H1 (cell line): ENCODE data around the gene FAM53B. TPM values are rescaled to one million over a fixed set of nuclear protein-coding genes. Genes with fewer than 3 reads are reported as not detected.

Source experiments
- CTCF ChIA-PET: fragments of 300-600 bp; sonication (Branson Sonifier 250); formaldehyde crosslinking; loops from one replicate; lab custom pipeline; 2021; ENCODE audit not compliant: partially characterized antibody; lab: Charles Lee
- POLR2A ChIA-PET: fragments of 300-600 bp; sonication (Branson Sonifier 250); formaldehyde crosslinking; loops from one replicate; lab custom pipeline; 2021; ENCODE audit warnings: inconsistent platforms; ENCODE audit not compliant: partially characterized antibody; lab: Charles Lee
- DNase-seq, 2 experiments: peaks; one replicate each; pipeline versions ENCODE4 v3.0.0 to v3.0.0-alpha.2; 2010 to 2022; ENCODE audit warnings: low spot score in 2 of 2, low read depth in 1 of 2, mixed read lengths in 1 of 2
- FAIRE-seq: peaks from 2 replicates; lab custom pipeline; 2011; peaks lifted over from hg19 to GRCh38; lab: Jason Lieb, UNC
- H2AFZ ChIP-seq: 2 replicates; pipeline ENCODE4 v1.8.1; 2012; ENCODE audit warnings: low read length, inconsistent platforms
- H2AK5ac ChIP-seq: 2 replicates; pipeline ENCODE4 v1.6.1; 2013; ENCODE audit warnings: low read depth, low read length
- H2BK120ac ChIP-seq: replicated peaks from 2 replicates; pipeline ENCODE3; 2013; ENCODE audit warnings: low read depth, low read length, inconsistent platforms
- H2BK12ac ChIP-seq: 2 replicates; pipeline ENCODE4 v1.6.1; 2013; ENCODE audit warnings: low read depth, low read length
- H2BK15ac ChIP-seq: 2 replicates; pipeline ENCODE4 v1.6.1; 2013; ENCODE audit warnings: low read length
- H2BK20ac ChIP-seq: 2 replicates; pipeline ENCODE4 v1.6.1; 2013; ENCODE audit warnings: low read length
- H2BK5ac ChIP-seq: 2 replicates; pipeline ENCODE4 v1.6.1; 2013; ENCODE audit warnings: low read depth, low read length
- H3K14ac ChIP-seq: 2 replicates; pipeline ENCODE4 v1.6.1; 2013; ENCODE audit warnings: inconsistent platforms; ENCODE audit not compliant: insufficient read length
- H3K18ac ChIP-seq: 2 replicates; pipeline ENCODE4 v1.6.1; 2013; ENCODE audit warnings: low read length; ENCODE audit errors: extremely low read depth
- H3K23ac ChIP-seq: 2 replicates; pipeline ENCODE4 v1.6.1; 2013; ENCODE audit warnings: inconsistent platforms; ENCODE audit not compliant: insufficient read length
- H3K23me2 ChIP-seq: 2 replicates; pipeline ENCODE4 v1.6.1; 2013; ENCODE audit warnings: low read depth, low read length
- H3K27ac ChIP-seq: 2 replicates; pipeline ENCODE4 v1.6.1; 2011; ENCODE audit warnings: low read depth, low read length, inconsistent platforms
- H3K27me3 ChIP-seq, 4 experiments: replicated peaks in 1 of 4; 1 replicate in 1 of 4; 2 replicates in 3 of 4; pipeline versions ENCODE4 v1.6.1 to v1.8.1; 2011 to 2013; ENCODE audit warnings: low read length in 3 of 4, mild to moderate bottlenecking in 3 of 4, inconsistent platforms in 2 of 4, mixed read lengths in 2 of 4, moderate library complexity in 1 of 4; ENCODE audit not compliant: control insufficient read depth in 3 of 4, insufficient read depth in 3 of 4; ENCODE audit errors: extremely low read depth in 1 of 4
- H3K36me3 ChIP-seq, 4 experiments: 2 replicates each; pipeline versions ENCODE4 v1.6.1 to v1.8.1; 2011 to 2013; ENCODE audit warnings: mild to moderate bottlenecking in 4 of 4, low read length in 3 of 4, moderate library complexity in 2 of 4, control low read depth in 1 of 4, inconsistent platforms in 1 of 4; ENCODE audit not compliant: insufficient read depth in 4 of 4, control insufficient read depth in 2 of 4
- H3K4ac ChIP-seq: replicated peaks from 2 replicates; pipeline ENCODE3; 2013; ENCODE audit warnings: low read length, low read depth, mixed read lengths, inconsistent platforms; ENCODE audit not compliant: insufficient read length
- H3K4me1 ChIP-seq, 4 experiments: replicated peaks in 1 of 4; 1 replicate in 1 of 4; 2 replicates in 3 of 4; pipeline versions ENCODE4 v1.6.1 to v1.8.1; 2011 to 2013; ENCODE audit warnings: low read length in 3 of 4, inconsistent platforms in 2 of 4, mixed read lengths in 1 of 4; ENCODE audit not compliant: insufficient read depth in 4 of 4, control insufficient read depth in 3 of 4
- H3K4me2 ChIP-seq, 2 experiments: 2 replicates each; pipeline versions ENCODE4 v1.6.1 to v1.8.1; 2011 to 2013; ENCODE audit warnings: low read depth in 2 of 2, low read length in 2 of 2, control low read depth in 1 of 2, inconsistent platforms in 1 of 2, mild to moderate bottlenecking in 1 of 2; ENCODE audit not compliant: insufficient read depth in 1 of 2
- H3K4me3 ChIP-seq, 4 experiments: fragments of 200-600, 300-600 bp in 1 of 4; sonication (generic), shearing (Covaris generic), sonication (Bioruptor Twin) in 1 of 4; 2 replicates each; pipeline versions ENCODE4 v1.5.1 to v1.8.1; 2011 to 2016; ENCODE audit warnings: low read length in 4 of 4, low read depth in 3 of 4, control low read depth in 2 of 4, inconsistent platforms in 2 of 4, mild to moderate bottlenecking in 2 of 4, mixed read lengths in 1 of 4, moderate library complexity in 1 of 4; ENCODE audit not compliant: insufficient read depth in 2 of 4; ENCODE audit errors: extremely low read depth in 1 of 4
- H3K56ac ChIP-seq: replicated peaks from 2 replicates; pipeline ENCODE3; 2013; ENCODE audit warnings: low read depth, mild to moderate bottlenecking, mixed read lengths, low read length, inconsistent platforms; ENCODE audit not compliant: insufficient read length
- H3K79me1 ChIP-seq: 2 replicates; pipeline ENCODE4 v1.6.1; 2013; ENCODE audit warnings: low read depth, low read length, control low read depth
- H3K79me2 ChIP-seq, 2 experiments: 2 replicates each; pipeline versions ENCODE4 v1.6.1 to v1.8.1; 2012 to 2013; ENCODE audit warnings: low read length in 2 of 2, mild to moderate bottlenecking in 2 of 2, inconsistent platforms in 1 of 2; ENCODE audit not compliant: insufficient read depth in 2 of 2, control insufficient read depth in 1 of 2
- H3K9ac ChIP-seq, 4 experiments: replicated peaks in 1 of 4; 1 replicate in 1 of 4; 2 replicates in 3 of 4; pipeline versions ENCODE4 v1.6.1 to v1.8.1; 2011 to 2013; ENCODE audit warnings: low read depth in 3 of 4, low read length in 3 of 4, control low read depth in 2 of 4, mild to moderate bottlenecking in 2 of 4, moderate library complexity in 2 of 4, inconsistent platforms in 1 of 4; ENCODE audit errors: extremely low read depth in 1 of 4
- H3K9me3 ChIP-seq, 2 experiments: 2 replicates each; pipeline versions ENCODE4 v1.6.1 to v1.8.1; 2012 to 2013; ENCODE audit warnings: mild to moderate bottlenecking in 2 of 2, moderate library complexity in 2 of 2, control low read depth in 1 of 2, inconsistent platforms in 1 of 2, low read depth in 1 of 2, low read length in 1 of 2, mixed read lengths in 1 of 2; ENCODE audit not compliant: insufficient read depth in 2 of 2
- H4K20me1 ChIP-seq, 2 experiments: replicated peaks in 1 of 2; 2 replicates each; pipeline versions ENCODE3 to v1.8.1; 2011 to 2013; ENCODE audit warnings: inconsistent platforms in 2 of 2, low read length in 2 of 2, mild to moderate bottlenecking in 1 of 2; ENCODE audit not compliant: insufficient read depth in 2 of 2, control insufficient read depth in 1 of 2
- H4K5ac ChIP-seq: 2 replicates; pipeline ENCODE4 v1.6.1; 2013; ENCODE audit warnings: low read length, low read depth, mixed read lengths, inconsistent platforms; ENCODE audit not compliant: insufficient read length
- H4K8ac ChIP-seq: 2 replicates; pipeline ENCODE4 v1.8.0; 2013; ENCODE audit warnings: mild to moderate bottlenecking, moderate library complexity, low read length, inconsistent platforms; ENCODE audit not compliant: insufficient read depth; ENCODE audit errors: extremely low read depth
- H4K91ac ChIP-seq: replicated peaks from 2 replicates; pipeline ENCODE3; 2013; ENCODE audit warnings: low read length, mixed read lengths, inconsistent platforms; ENCODE audit not compliant: insufficient read length
- ATF3 ChIP-seq: IDR thresholded peaks from 2 replicates; pipeline ENCODE4 v1.6.1; 2011; ENCODE audit warnings: low read depth, mild to moderate bottlenecking, low read length; ENCODE audit not compliant: insufficient read depth
- BRCA1 ChIP-seq: IDR thresholded peaks from 2 replicates; pipeline ENCODE4 v1.6.1; 2012; ENCODE audit warnings: low read depth, low read length, improper control_type of control experiment
- CHD2 ChIP-seq: IDR thresholded peaks from 2 replicates; pipeline ENCODE4 v1.6.1; 2012; ENCODE audit warnings: low read length, improper control_type of control experiment
- JUN ChIP-seq: IDR thresholded peaks from 2 replicates; pipeline ENCODE4 v1.6.1; 2011; ENCODE audit warnings: low read depth, mild to moderate bottlenecking, improper control_type of control experiment, low read length
- KDM1A ChIP-seq: fragments of 200-600, 300-600 bp; sonication (generic); IDR thresholded peaks from 2 replicates; pipeline ENCODE4 v1.7.1; 2016; ENCODE audit warnings: mild to moderate bottlenecking, low read length, borderline replicate concordance
- KDM4A ChIP-seq: IDR thresholded peaks from one replicate; pipeline ENCODE4 v1.7.1; 2012; ENCODE audit warnings: low read depth, mild to moderate bottlenecking, moderate library complexity, low read length, inconsistent platforms; ENCODE audit not compliant: severe bottlenecking
- KDM5A ChIP-seq: fragments of 200-600 bp; IDR thresholded peaks from 2 replicates; pipeline ENCODE4 v1.7.1; 2012; ENCODE audit warnings: mild to moderate bottlenecking, low read length, inconsistent platforms, mixed read lengths
- NANOG ChIP-seq: IDR thresholded peaks from 2 replicates; pipeline ENCODE4 v1.6.1; 2011; ENCODE audit warnings: low read length, low read depth, mild to moderate bottlenecking, inconsistent platforms; ENCODE audit not compliant: insufficient read depth, poor library complexity, severe bottlenecking
- POLR2A ChIP-seq, 2 experiments: IDR thresholded peaks; 1 replicate in 1 of 2; 2 replicates in 1 of 2; pipeline ENCODE4 v1.6.1; 2011; ENCODE audit warnings: low read depth in 2 of 2, low read length in 2 of 2, mild to moderate bottlenecking in 2 of 2; ENCODE audit errors: control extremely low read depth in 1 of 2
- POU5F1 ChIP-seq: IDR thresholded peaks from 2 replicates; pipeline ENCODE4 v1.6.1; 2011; ENCODE audit warnings: low read depth, mild to moderate bottlenecking, low read length, moderate library complexity
- RNF2 ChIP-seq: fragments of 200-900, 300-1000 bp; sonication (generic); IDR thresholded peaks from 2 replicates; pipeline ENCODE4 v1.7.1; 2016; ENCODE audit warnings: borderline replicate concordance, low read depth, mild to moderate bottlenecking, antibody characterized with exemption, low read length; ENCODE audit not compliant: poor library complexity, severe bottlenecking; ENCODE audit errors: missing control alignments
- TCF12 ChIP-seq: IDR thresholded peaks from 2 replicates; pipeline ENCODE4 v1.6.1; 2011; ENCODE audit warnings: low read depth, mild to moderate bottlenecking, low read length
- ZNF274 ChIP-seq: IDR thresholded peaks from 2 replicates; pipeline ENCODE4 v1.7.0; 2012; ENCODE audit warnings: low read length, borderline replicate concordance; ENCODE audit errors: extremely low read depth
- WGBS, 2 experiments: shearing (Covaris generic) in 1 of 2; methylation state at CpG; one replicate each; pipeline versions ENCODE4 v1.1.6 to v1.1.7; 2013 to 2015; ENCODE audit warnings: low lambda C conversion rate in 2 of 2, mixed read lengths in 2 of 2, inconsistent platforms in 1 of 2, low coverage in 1 of 2, missing lambda C conversion rate in 1 of 2; ENCODE audit not compliant: insufficient replicate concordance in 2 of 2, insufficient coverage in 1 of 2, insufficient read length in 1 of 2; ENCODE audit errors: extremely low coverage in 1 of 2, missing lambda C conversion rate in 1 of 2; 5-methylcytosine and 5-hydroxymethylcytosine counted together
- polyA plus RNA-seq, 7 experiments: library from polyadenylated mRNA; depleted of rRNA in 3 of 7; stranded (reverse) in 5 of 7; unstranded in 2 of 7; fragments of >200 nt in 5 of 7; fragments of 200-250 nt in 2 of 7; gene quantifications; 1 replicate in 5 of 7; 2 replicates in 1 of 7; 4 replicates in 1 of 7; pipeline versions ENCODE4 v1.2.1 to v1.2.3, GENCODE V29; 2011 to 2013; ENCODE audit warnings: missing spikeins in 2 of 7, mixed read lengths in 2 of 7
- total RNA-seq: library from RNA; stranded (reverse); fragmentation: NEBNext Ultra II Directional; extraction: Animal tissue kit (Norgen Biotek cat#: 25700); gene quantifications from 2 replicates; pipeline ENCODE4 v1.2.1, GENCODE V29; 2021

FAM53B gene
- total and polyA plus RNA-seq, 2 of the 8 experiments (the other 6 are each of a cell fraction or from before 2014, with no cell fraction given): 5.3 to 14.4 TPM

GRCh38 chr10:124672181-124672638, 72.0 kb downstream of the FAM53B start:
- peaks cover 0 to 8% (median 2%) of the 10 kb centered on the region in 4 experiments; a peak in 5 of 7 replicates for H3K4me1 ChIP-seq
- FAIRE-seq: no peak
- WGBS, 2 experiments: 91% methylated on average over 16 of the region's 16 CpGs; no CpG with 5 or more reads in 1 of the 2 experiments
- TF ChIP-seq RNF2 (no peak), KDM1A (no peak), CHD2 (no peak), ZNF274 (no peak), KDM4A (no peak), TCF12 (no peak), BRCA1 (no peak), POLR2A (IDR thresholded peaks at IDR 0.05; ENCODE audit: control extremely low read depth in 1 of 2, low read depth in 2 of 2, low read length in 2 of 2) (no peak), ATF3 (no peak), NANOG (no peak), JUN (no peak), KDM5A (no peak), POU5F1 (no peak)

More at GRCh38 chr10:124672181-124672638, 72.0 kb downstream of the FAM53B start:
- Histone ChIP-seq H4K91ac (no peak overlapping the region), H4K8ac (no peak overlapping the region; the same call in 1 of the 2 replicates), H3K23ac (no peak overlapping the region), H3K4me3 (no peak overlapping the region), H3K23me2 (no peaks in the 10 kb centered on the region), H3K27me3 (no peaks in the 10 kb centered on the region), H3K79me2 (no peaks in the 10 kb centered on the region), H3K4ac (no peak overlapping the region), H2BK20ac (no peak overlapping the region), H2BK12ac (no peak overlapping the region), H4K20me1 (peaks cover 3 to 8% of the 10 kb centered on the region in 2 experiments), H3K79me1 (peaks cover 11% of the 10 kb centered on the region), H3K9me3 (no peaks in the 10 kb centered on the region), H4K5ac (no peak overlapping the region), H3K9ac (no peak overlapping the region), H3K27ac (no peak overlapping the region; the same call in 1 of the 2 replicates), H3K36me3 (no peaks in the 10 kb centered on the region), H3K4me2 (no peak overlapping the region), H3K56ac (no peak overlapping the region), H2AFZ (no peak overlapping the region), H2BK5ac (no peak overlapping the region), H2AK5ac (no peak overlapping the region), H2BK15ac (no peak overlapping the region), H3K14ac (no peak overlapping the region), H3K18ac (no peak overlapping the region), H2BK120ac (no peak overlapping the region)
- no peak for DNase-seq
- ChIA-PET CTCF (interaction anchor here (0.5 to 3.5 kb wide), 25 partner anchors 9 to 389 kb away, joined by 3 to 18 read pairs (median 4); no protein-coding TSS in a partner anchor), POLR2A (no interaction called here)
